ENCODE data around the gene MCF2L.

DNA sequence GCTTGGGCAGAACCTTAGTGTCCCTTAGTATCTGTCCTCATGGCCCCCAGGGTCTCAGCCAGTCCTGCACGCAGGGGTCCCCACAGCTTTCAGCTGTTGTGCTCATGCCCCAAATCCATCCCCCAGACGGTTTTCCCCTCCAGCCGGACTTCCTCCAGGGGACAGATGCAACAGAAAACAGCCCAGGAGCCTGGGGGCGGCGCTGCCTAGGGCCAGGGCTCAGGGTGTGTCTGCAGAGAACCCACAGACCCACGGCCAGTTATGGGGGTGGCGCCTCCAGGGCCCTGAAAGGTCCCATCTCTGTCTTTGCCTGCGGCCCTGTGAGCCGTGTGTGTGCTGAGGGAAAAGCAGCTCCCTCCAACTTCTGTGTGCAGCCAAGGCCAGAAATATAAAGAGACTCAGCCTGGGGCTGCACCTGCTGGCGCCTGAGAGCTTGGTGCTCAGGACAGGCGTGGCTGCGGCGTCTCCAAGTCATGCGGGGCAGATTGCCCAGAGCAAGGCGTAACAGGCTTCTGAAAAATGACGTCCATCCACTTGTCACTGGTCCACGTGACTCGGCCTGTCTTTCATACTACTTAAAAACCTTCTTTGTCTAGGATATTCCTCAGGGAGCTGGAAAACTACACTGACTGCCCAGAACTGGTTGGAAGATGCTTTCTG is 114.5 kb downstream of the MCF2L start:
- TF ChIP-seq POLR2A (IDR thresholded peaks at IDR 0.05), result no peak
- TF ChIP-seq, protein P1, sequence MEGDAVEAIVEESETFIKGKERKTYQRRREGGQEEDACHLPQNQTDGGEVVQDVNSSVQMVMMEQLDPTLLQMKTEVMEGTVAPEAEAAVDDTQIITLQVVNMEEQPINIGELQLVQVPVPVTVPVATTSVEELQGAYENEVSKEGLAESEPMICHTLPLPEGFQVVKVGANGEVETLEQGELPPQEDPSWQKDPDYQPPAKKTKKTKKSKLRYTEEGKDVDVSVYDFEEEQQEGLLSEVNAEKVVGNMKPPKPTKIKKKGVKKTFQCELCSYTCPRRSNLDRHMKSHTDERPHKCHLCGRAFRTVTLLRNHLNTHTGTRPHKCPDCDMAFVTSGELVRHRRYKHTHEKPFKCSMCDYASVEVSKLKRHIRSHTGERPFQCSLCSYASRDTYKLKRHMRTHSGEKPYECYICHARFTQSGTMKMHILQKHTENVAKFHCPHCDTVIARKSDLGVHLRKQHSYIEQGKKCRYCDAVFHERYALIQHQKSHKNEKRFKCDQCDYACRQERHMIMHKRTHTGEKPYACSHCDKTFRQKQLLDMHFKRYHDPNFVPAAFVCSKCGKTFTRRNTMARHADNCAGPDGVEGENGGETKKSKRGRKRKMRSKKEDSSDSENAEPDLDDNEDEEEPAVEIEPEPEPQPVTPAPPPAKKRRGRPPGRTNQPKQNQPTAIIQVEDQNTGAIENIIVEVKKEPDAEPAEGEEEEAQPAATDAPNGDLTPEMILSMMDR (IDR thresholded peaks at IDR 0.05), result no peak
